Astrocyte of the hippocampus (primary cell): Measurements from ENCODE around the gene CLCF1.
A peak's percentile ranks its signal among the peaks of the same experiment; 100 is the strongest.

Source experiments
- DNase-seq: peaks from one replicate; pipeline ENCODE4 v3.0.0; 2011; ENCODE audit warnings: low read depth, low spot score

Gene CLCF1

DNA sequence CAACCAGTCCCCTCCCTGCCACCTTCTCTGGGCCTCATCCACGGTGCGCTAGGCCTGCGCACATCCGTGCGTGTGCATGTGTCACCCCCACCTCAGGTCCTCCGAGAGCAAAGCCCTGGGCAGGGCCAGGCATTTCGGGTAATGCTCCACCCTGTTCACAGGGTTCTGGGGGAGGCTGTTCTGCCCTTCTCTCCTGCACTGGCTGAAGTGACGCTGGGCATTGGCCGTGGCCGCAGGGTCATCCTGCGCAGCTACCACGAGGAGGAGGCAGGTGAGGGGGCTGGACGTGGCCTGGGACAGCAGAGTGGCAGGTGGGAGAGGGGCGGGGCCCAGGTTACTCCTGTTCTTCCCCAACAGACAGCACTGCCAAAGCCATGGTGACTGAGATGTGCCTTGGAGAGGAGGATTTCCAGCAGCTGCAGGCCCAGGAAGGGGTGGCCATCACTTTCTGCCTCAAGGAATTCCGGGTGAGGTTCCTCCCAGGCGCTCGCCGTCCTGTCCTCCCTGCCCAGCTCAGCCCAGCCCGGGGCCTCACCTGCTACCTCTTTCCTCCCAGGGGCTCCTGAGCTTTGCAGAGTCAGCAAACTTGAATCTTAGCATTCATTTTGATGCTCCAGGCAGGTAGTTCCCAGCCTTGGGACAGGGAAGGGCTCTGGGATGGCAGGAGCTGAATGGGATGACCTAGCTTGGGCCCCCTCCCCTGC is 22.3 kb upstream of the CLCF1 start:
- no peak for DNase-seq

- DNase-seq: no peak
These were observed 20.6 kb upstream of the CLCF1 start for GRCh38 chr11:67393990-67394389.

DNA sequence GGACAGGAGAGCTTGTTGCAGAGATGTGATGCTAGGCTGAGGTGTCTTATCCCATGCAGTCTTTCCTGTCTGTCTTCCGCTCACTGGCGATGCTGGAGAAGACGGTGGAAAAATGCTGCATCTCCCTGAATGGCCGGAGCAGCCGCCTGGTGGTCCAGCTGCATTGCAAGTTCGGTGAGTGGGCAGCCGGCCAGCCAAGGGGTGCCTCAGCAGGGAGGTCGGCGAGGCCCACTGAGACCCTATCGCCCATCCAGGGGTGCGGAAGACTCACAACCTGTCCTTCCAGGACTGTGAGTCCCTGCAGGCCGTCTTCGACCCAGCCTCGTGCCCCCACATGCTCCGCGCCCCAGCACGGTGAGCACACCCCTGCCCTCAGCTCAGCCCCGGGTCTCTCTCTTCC is 20.0 kb upstream of the CLCF1 start:
- DNase-seq: no peak

DNA sequence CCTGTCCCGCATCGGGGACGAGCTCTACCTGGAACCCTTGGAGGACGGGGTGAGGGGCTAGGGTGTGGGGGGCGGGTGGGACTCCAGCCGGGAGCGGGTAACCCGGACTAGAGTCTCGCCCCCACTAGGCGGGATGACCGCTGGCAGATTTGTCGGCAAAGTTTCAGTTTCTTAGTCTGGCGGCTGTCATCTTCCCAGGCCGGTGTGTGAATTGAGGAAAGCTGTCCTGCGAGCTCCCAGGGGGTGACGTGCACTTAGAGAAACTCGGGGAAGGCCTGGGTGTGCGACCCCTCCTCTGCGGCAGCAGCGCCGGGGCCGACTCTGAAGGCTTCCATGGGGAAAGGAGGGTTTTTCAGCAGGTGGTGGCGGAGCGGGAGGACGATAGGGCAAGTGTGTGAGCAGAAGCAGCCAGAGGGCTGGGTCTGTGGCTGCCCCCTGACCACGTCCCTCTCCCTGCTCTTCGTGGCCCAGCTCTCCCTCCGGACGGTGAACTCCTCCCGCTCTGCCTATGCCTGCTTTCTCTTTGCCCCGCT is 18.9 kb upstream of the CLCF1 start:
- no peak for DNase-seq

DNA sequence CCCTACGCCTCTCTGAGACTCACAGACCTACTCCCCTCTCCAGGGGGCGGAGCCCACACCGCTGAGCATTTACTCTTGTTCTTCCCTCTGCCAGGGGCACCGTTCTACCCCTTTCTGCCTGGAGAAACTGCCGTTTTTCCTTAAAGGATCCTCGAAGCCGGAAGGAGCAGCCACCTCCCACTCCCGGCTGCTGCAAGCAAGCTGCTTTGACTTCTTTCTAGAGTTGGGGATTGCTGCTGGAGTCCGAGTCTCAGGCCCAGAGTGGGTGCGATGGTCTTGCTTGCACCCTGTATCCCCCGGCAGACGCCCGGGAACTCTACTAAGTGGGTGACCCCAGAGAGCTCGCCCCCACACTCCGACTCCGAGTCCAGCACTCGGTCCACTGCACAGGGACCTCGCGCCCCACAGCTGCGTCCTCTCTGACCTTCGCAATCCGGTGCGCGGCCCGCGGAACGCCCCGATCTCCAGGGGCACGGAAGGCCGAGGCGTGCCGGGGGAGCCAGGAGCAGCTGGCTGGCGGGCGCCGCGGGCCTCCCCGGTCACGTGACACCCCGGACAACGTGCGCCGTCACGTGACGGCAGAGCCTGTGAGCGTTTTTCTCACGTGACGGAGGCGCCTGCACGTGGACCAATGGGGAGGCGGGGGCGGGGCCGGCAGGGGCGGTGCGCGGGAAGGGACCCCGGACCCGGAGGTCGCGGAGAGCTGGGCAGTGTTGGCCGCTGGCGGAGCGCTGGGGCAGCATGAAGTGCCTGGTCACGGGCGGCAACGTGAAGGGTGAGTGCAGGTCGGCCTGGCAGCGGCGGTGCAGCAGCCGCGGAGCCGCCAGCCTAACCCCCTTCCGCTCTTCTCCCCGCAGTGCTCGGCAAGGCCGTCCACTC is 18.1 kb upstream of the CLCF1 start, which contains the start of gene RAD9A:
TSS of gene RAD9A (plus strand) at position 683 of the 879 bp plus-strand sequence. CDS start at position 742, 59 bp downstream.
- peak; percentile 98 for DNase-seq

DNA sequence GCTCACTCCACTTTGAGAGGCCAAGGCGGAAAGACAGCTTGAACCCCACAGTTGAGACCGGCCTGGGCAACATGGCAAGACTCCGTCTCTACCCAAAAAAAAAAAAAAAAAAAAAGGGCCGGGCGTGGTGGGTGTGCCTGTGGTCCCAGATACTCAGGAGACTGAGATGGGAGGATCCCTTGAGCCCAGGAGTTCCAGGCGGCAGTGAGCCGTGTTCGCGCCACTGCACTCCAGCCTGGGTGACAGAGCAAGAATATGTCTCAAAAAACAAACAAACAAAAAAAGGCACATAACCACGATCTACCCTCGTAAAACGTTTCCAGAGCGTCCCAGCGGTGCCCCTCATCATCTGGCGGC is 17.5 kb upstream of the CLCF1 start:
- no peak for DNase-seq

GRCh38 chr11:67389477-67389876 is 16.1 kb upstream of the CLCF1 start:
- peak; percentile 50 for DNase-seq

DNA sequence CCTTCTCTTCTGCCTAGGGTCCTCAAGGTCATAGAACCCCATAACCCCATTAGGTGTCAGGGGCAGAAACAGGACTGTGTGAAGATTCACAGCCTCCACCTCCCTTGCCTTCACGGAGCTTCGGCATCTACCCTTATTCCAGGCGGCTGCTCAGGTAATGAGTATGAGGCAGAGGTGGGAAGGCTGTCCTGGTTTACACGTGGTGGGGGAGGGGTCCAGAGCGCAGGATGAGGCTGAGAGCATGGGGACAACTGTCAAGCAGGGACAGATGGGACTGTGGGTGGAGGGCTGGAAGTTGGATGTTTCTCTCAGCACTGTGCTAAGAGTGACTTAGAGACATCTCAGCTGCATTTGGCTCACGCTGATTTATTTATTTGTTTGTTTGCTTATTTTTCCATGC is 14.1 kb upstream of the CLCF1 start:
- no peak for DNase-seq

- DNase-seq: no peak
These were observed 13.7 kb upstream of the CLCF1 start for GRCh38 chr11:67387069-67387468.

GRCh38 chr11:67384851-67385366 is 11.5 kb upstream of the CLCF1 start:
- DNase-seq: peak; percentile 94

- peak; percentile 89 for DNase-seq
These were observed 9.1 kb upstream of the CLCF1 start for GRCh38 chr11:67382276-67383136.

DNA sequence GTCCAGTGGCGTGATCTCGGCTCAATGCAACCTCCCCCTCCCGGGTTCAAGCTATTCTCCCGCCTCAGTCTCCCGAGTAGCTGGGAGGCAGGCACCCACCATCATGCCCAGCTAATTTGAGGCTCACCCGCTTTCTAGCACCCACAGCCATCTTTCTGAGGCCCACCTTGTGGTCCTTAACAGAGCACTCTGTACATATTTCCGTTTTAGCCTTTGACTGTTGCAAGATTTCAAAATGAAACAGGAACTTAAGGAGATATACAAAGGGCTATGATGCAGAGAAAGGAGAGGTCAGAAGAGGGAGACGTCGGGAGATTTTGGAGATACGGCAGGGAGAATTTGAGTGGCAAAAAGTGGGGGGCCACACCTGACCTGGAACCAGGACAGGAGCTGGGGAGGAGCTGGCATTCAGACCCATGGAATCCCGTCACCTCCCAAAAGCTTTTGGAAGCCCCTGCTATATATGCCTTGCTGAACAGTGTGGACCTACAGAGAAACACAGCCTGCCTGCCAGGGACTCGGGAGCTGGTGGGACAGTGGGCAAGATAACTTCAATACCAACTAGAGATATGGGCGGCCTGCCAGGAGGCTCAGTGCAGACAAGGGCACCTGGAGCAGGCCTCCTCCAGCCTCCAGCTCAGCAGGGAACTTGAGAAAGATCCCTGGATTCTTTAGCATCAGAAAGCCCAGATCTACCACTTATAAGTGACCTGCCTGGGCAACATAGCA is 8.0 kb upstream of the CLCF1 start:
- DNase-seq: no peak

DNA sequence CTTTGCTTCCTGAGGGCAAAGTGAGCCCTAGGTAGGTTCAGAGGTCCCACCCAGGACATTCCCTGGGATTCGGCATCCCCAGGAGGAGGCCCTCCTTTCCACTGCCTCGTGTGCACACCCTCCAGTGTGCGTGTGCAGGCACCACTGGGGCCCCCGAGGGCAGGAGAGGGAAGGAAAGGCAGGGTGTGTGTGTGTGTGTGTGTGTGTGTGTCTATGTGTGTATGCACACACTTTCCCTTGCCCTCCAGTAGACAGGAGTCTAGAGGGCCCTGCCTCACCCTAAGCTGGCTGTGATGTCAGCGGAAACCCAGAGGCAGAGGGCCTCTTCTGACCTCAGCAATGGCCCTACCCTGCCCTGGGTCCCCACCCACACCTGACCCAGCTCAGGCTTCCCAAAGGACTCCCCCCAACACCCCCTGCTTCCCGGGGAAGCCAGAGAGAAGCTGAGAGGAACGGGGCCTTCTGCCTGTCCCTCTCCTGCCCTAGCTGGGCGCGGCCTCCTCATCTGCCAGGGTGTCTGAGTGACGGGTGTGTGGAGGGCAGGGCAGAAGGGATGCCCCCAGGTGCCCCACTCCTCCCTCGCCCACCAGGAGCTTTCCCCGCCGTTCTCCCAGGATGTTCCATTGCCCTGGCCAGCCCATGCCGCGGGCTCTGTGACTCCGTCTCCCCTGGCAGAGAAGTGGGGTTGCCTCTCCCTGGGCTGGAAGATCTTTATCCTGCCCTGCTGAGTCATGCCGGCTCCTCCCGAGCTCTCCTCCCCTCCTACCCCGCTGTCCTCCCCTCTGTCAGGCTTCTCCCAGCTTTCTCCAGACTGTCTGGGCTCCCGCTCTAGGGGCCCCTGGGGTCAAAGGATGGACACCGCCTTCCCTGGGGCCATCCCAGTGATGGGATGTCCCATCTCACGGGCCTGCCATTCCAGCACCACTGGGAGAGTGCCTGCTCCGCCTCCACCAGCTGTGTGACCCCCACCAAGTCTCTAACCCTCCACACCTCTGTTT is 6.0 kb upstream of the CLCF1 start:
- DNase-seq: peak; percentile 52

- no peak for DNase-seq
These were observed 5.1 kb upstream of the CLCF1 start for GRCh38 chr11:67378544-67378943.

DNA sequence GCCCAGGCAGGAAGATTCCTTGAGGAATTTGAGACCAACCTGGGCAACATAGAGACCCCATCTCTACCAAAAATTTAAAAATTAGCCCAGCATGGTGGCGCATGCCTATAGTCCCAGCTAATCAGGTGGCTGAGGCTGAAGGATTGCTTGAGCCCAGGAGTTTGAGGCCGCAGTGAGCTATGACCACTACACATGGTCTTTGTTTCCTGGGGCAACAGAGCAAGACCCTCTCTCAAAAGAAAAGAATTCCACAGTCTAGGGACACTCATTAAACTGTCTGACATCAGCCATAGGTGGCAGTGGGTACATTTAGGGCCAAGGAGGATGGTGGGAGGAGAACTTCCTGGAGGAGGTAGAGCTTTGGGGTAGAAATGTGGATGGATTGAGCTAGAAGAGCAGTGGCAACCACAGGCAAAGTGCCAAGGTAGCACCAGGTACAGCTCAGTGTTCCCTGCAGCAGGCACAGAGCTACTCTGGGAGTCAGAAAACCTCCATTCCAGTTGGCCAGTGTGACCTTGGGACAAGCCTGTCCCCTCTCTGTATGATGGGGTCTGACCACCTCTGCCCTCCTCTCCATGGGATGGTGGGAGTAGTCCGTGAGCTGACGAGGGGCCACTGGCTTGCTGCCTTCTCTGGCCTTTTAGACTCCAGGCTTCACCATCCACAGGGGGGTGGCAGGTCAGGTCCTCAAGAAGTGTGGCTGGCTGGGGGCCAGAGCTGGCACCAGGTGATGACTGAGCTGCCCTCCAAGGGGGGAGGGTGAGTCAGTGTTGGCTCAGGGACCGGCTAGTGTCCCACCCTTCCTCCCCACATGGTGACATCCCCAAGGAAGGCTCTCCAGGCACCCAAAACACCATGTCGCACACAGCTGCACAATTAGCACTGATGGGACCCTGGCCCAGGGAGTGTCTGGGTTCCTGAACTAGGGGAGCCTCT is 3.7 kb upstream of the CLCF1 start:
- DNase-seq: no peak

GRCh38 chr11:67376063-67376820 is 2.8 kb upstream of the CLCF1 start:
- no peak for DNase-seq

- peak; percentile 66 for DNase-seq
These were observed 2.1 kb upstream of the CLCF1 start for GRCh38 chr11:67375320-67376055.
